Erythroblast (primary cell): Measurements from ENCODE around the gene DSCAML1.

Experiments
- GATA1 ChIP-seq: IDR thresholded peaks from 2 replicates; pipeline ENCODE4 v1.6.1; 2011; ENCODE audit warnings: low read depth, mild to moderate bottlenecking, control low read depth, low read length, moderate library complexity
- POLR2A ChIP-seq: IDR thresholded peaks from 2 replicates; pipeline ENCODE4 v1.6.1; 2011; ENCODE audit warnings: mild to moderate bottlenecking, low read length

GRCh38 chr11:117483372-117483771 lies 313.6 kb downstream of the DSCAML1 start:
- TF ChIP-seq POLR2A (no peak), GATA1 (no peak)
